Common myeloid progenitor, CD34-positive (primary cell): ENCODE data around the gene DBN1. TPM values are rescaled to one million over a fixed set of nuclear protein-coding genes. Genes with fewer than 3 reads are reported as not detected.

ENCODE experiments used
- CTCF ChIA-PET: fragments of 350-600 bp; sonication (Branson Sonifier 250); formaldehyde crosslinking; loops from one replicate; lab custom pipeline; 2021; ENCODE audit warnings: antibody characterized with exemption; lab: Charles Lee
- POLR2A ChIA-PET: fragments of 350-600 bp; sonication (Branson Sonifier 250); formaldehyde crosslinking; loops from one replicate; lab custom pipeline; 2021; ENCODE audit warnings: antibody characterized with exemption; lab: Charles Lee
- DNase-seq, 3 donors: peaks; one replicate each; pipeline versions ENCODE4 v3.0.0 to v3.0.0-alpha.2; 2013
- H3K27ac ChIP-seq, 2 experiments: 1 replicate in 1 of 2; 2 replicates in 1 of 2; pipeline ENCODE4 v1.7.0; 2013; ENCODE audit warnings: inconsistent platforms in 2 of 2, low read length in 2 of 2, mild to moderate bottlenecking in 2 of 2, low read depth in 1 of 2, moderate library complexity in 1 of 2; ENCODE audit not compliant: severe bottlenecking in 2 of 2, insufficient read depth in 1 of 2, poor library complexity in 1 of 2
- H3K27me3 ChIP-seq, 5 experiments: replicated peaks in 2 of 5; 1 replicate in 3 of 5; 2 replicates in 2 of 5; pipeline versions ENCODE4 v1.6.1 to v1.7.0; 2013; ENCODE audit warnings: low read length in 4 of 5, mild to moderate bottlenecking in 2 of 5, moderate library complexity in 2 of 5, inconsistent platforms in 1 of 5; ENCODE audit not compliant: insufficient read depth in 5 of 5, control insufficient read depth in 4 of 5
- H3K36me3 ChIP-seq, 4 experiments: 1 replicate in 2 of 4; 2 replicates in 2 of 4; pipeline versions ENCODE4 v1.6.1 to v1.7.0; 2013; ENCODE audit warnings: low read length in 3 of 4, control low read depth in 1 of 4, mild to moderate bottlenecking in 1 of 4; ENCODE audit not compliant: control insufficient read depth in 4 of 4, insufficient read depth in 4 of 4
- H3K4me1 ChIP-seq, 4 experiments: 1 replicate in 3 of 4; 2 replicates in 1 of 4; pipeline versions ENCODE4 v1.6.1 to v1.7.1; 2013; ENCODE audit warnings: low read length in 3 of 4, mild to moderate bottlenecking in 3 of 4, control low read depth in 1 of 4, inconsistent platforms in 1 of 4, moderate library complexity in 1 of 4; ENCODE audit not compliant: control insufficient read depth in 4 of 4, insufficient read depth in 4 of 4; ENCODE audit errors: control extremely low read depth in 1 of 4
- H3K4me3 ChIP-seq, 7 experiments: 1 replicate in 4 of 7; 2 replicates in 3 of 7; pipeline versions ENCODE4 v1.5.1 to v1.7.0; 2013; ENCODE audit warnings: mild to moderate bottlenecking in 7 of 7, low read length in 6 of 7, moderate library complexity in 6 of 7, inconsistent platforms in 2 of 7, low read depth in 2 of 7, control low read depth in 1 of 7; ENCODE audit not compliant: insufficient read depth in 4 of 7, control insufficient read depth in 1 of 7; ENCODE audit errors: extremely low read depth in 1 of 7
- H3K9me3 ChIP-seq, 5 experiments: 1 replicate in 4 of 5; 2 replicates in 1 of 5; pipeline versions ENCODE4 v1.6.1 to v1.7.1; 2013; ENCODE audit warnings: low read length in 4 of 5, mild to moderate bottlenecking in 2 of 5, inconsistent platforms in 1 of 5, low read depth in 1 of 5, moderate library complexity in 1 of 5; ENCODE audit not compliant: control insufficient read depth in 4 of 5, insufficient read depth in 2 of 5; ENCODE audit errors: control extremely low read depth in 1 of 5
- whole genome bisulfite sequencing: methylation state at CpG from one replicate; pipeline ENCODE4 v1.1.5; 2013; ENCODE audit not compliant: insufficient coverage; 5-methylcytosine and 5-hydroxymethylcytosine counted together
- polyA plus RNA-seq: library from polyadenylated mRNA; unstranded; fragments of 120-200 nt; gene quantifications from one replicate; pipeline ENCODE4 v1.2.1, GENCODE V29; 2013

The DBN1 gene
- polyA plus RNA-seq: 23.8 TPM

GRCh38 chr5:177473443-177474001 is at the start of gene DBN1:
Gene DBN1, minus strand, starts transcription at chr5:177473634. Its CDS starts 113 bp downstream, at chr5:177473521.
- Histone ChIP-seq H3K36me3 (peaks cover 0 to 2% (median under 1%) of the 10 kb centered on the region in 4 experiments), H3K4me3 (peak within 1 kb of the TSS; percentile 15 to 76 (median 58)), H3K27me3 (no peaks in the 10 kb centered on the region), H3K4me1 (peaks cover 0 to 43% (median 38%) of the 10 kb centered on the region in 4 experiments), H3K27ac (peak within 1 kb of the TSS in 1 of 2 experiments; percentile 5), H3K9me3 (no peaks in the 10 kb centered on the region)
- ChIA-PET POLR2A (no interaction called here), CTCF (interaction anchor here (0.8 to 1.3 kb wide), 3 partner anchors 16 to 34 kb away, joined by 3 to 7 read pairs (median 3); no protein-coding TSS in a partner anchor)
- peak in 1 of 3 donors; percentile 36 for DNase-seq
- 3% methylated on average over 25 of the region's 69 CpGs for WGBS

- POLR2A ChIA-PET: no interaction called here
- Histone ChIP-seq H3K27ac (peak overlapping the region in 1 of 2 experiments; percentile 16), H3K9me3 (no peaks in the 10 kb centered on the region), H3K4me1 (peaks cover 1 to 26% (median 21%) of the 10 kb centered on the region in 4 experiments), H3K36me3 (peaks cover 13 to 61% (median 47%) of the 10 kb centered on the region in 4 experiments), H3K27me3 (no peaks in the 10 kb centered on the region), H3K4me3 (no peak overlapping the region)
- WGBS: 80% methylated on average over 2 of the region's 2 CpGs
- CTCF ChIA-PET: interaction anchor here (0.8 to 2.0 kb wide), 7 partner anchors 10 to 130 kb away, joined by 3 to 9 read pairs (median 4); partner anchors contain the start of gene DOK3
- peak in 2 of 3 donors; percentile 47 to 63 for DNase-seq
Observed at GRCh38 chr5:177520916-177521513, 47.6 kb upstream of the DBN1 start.

GRCh38 chr5:177520271-177520670 is 46.8 kb upstream of the DBN1 start:
- Histone ChIP-seq H3K4me3 (no peak overlapping the region), H3K9me3 (no peaks in the 10 kb centered on the region), H3K27me3 (no peaks in the 10 kb centered on the region), H3K36me3 (peaks cover 6 to 61% (median 44%) of the 10 kb centered on the region in 4 experiments), H3K27ac (peak overlapping the region in 1 of 2 experiments; percentile 16), H3K4me1 (peaks cover 7 to 34% (median 29%) of the 10 kb centered on the region in 4 experiments)
- 100% methylated on average over 3 of the region's 3 CpGs for WGBS
- DNase-seq: no peak
- ChIA-PET CTCF (interaction anchor here (0.9 to 2.0 kb wide), 3 partner anchors 14 to 130 kb away, joined by 3 to 4 read pairs (median 3); no protein-coding TSS in a partner anchor), POLR2A (no interaction called here)

GRCh38 chr5:177519463-177520235 is 46.2 kb upstream of the DBN1 start:
- no peak for DNase-seq

GRCh38 chr5:177516601-177517568 is 43.5 kb upstream of the DBN1 start, which contains the start of gene DDX41:
Gene DDX41, minus strand, starts transcription at chr5:177516961. Its CDS starts 16 bp downstream, at chr5:177516945.
- peaks cover 7 to 36% (median 30%) of the 10 kb centered on the region in 4 experiments for H3K4me1 ChIP-seq
- POLR2A ChIA-PET: interaction anchor here (0.6 kb wide), 1 partner anchor 19 kb away, joined by 3 read pairs; no protein-coding TSS in a partner anchor
- H3K27ac ChIP-seq: peak within 1 kb of the TSS; percentile 61 to 83
- no peaks in the 10 kb centered on the region for H3K27me3 ChIP-seq
- peak within 1 kb of the TSS; percentile 83 to 99 (median 93) for H3K4me3 ChIP-seq
- H3K36me3 ChIP-seq: peaks cover under 1 to 69% (median 55%) of the 10 kb centered on the region in 4 experiments
- CTCF ChIA-PET: interaction anchor here (0.8 to 1.8 kb wide), 7 partner anchors 9 to 127 kb away, joined by 3 to 9 read pairs (median 4); no protein-coding TSS in a partner anchor
- H3K9me3 ChIP-seq: no peaks in the 10 kb centered on the region
- DNase-seq: peak; percentile 98 to 99 (median 99)
- WGBS: under 1% methylated on average over 94 of the region's 96 CpGs

More at GRCh38 chr5:177519463-177520235, 46.2 kb upstream of the DBN1 start:
- no peak overlapping the region for H3K27ac ChIP-seq
- POLR2A ChIA-PET: no interaction called here
- H3K9me3 ChIP-seq: no peaks in the 10 kb centered on the region
- H3K36me3 ChIP-seq: peaks cover 2 to 61% (median 44%) of the 10 kb centered on the region in 4 experiments
- CTCF ChIA-PET: interaction anchor here (1.1 to 2.0 kb wide), 2 partner anchors 10 to 16 kb away, joined by 3 to 4 read pairs; no protein-coding TSS in a partner anchor
- peaks cover 7 to 36% (median 29%) of the 10 kb centered on the region in 4 experiments for H3K4me1 ChIP-seq
- no peak overlapping the region for H3K4me3 ChIP-seq
- 80% methylated on average over 13 of the region's 13 CpGs for WGBS
- H3K27me3 ChIP-seq: no peaks in the 10 kb centered on the region

GRCh38 chr5:177515580-177515979 is 42.1 kb upstream of the DBN1 start:
- Histone ChIP-seq H3K36me3 (peaks cover 0 to 68% (median 55%) of the 10 kb centered on the region in 4 experiments), H3K9me3 (no peaks in the 10 kb centered on the region), H3K27me3 (no peaks in the 10 kb centered on the region), H3K4me1 (peaks cover 10 to 44% (median 36%) of the 10 kb centered on the region in 4 experiments), H3K27ac (peak overlapping the region in 1 of 2 experiments; percentile 83), H3K4me3 (peak overlapping the region in 6 of 7 experiments; percentile 83 to 99 (median 94))
- WGBS: 72% methylated on average over 6 of the region's 7 CpGs
- DNase-seq: peak in 2 of 3 donors; percentile 18 to 26
- ChIA-PET CTCF (interaction anchor here (0.8 to 1.8 kb wide), 8 partner anchors 9 to 126 kb away, joined by 3 to 9 read pairs (median 4); no protein-coding TSS in a partner anchor), POLR2A (no interaction called here)
